Measurements from ENCODE around the gene GALNTL6. TPM values are rescaled to one million over a fixed set of nuclear protein-coding genes. Genes with fewer than 3 reads are reported as not detected.

Gene GALNTL6
- polyA plus RNA-seq, 1 donor from 2014 or later: 14.9 TPM

DNA sequence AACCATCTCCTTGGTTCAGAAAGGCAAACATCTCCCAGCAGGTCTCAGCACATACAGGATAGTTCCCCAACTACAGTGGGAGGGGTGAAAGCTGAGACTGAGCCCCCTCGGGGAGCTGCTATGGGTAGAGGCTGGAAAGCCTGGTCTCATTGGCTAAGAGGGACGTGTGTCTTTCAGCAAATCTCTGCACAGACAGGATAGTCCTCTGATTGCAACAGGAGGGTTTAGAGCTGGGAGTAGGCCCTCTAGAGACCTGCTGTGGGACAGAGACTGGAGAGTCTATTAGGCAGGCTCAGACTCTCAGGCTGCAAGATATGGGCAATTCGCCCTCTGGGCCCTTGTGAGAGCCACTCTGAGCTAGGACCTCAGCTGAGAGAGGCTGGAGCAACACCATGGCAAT is 1083.8 kb downstream of the GALNTL6 start:
- no peaks in the 10 kb centered on the region for H3K79me2 ChIP-seq (replicated peaks; ENCODE audit: insufficient read depth, low read length)
- H3K9ac ChIP-seq (ENCODE audit: low read length): no peak overlapping the region
- no peak overlapping the region for H3K4me2 ChIP-seq (ENCODE audit: low read length)
- H2AFZ ChIP-seq (ENCODE audit: low read depth, low read length): no peak overlapping the region
- H3K27ac ChIP-seq (ENCODE audit: low read length): no peak overlapping the region
- no peak for TF ChIP-seq POLR2AphosphoS5 (IDR thresholded peaks at IDR 0.05)
- no peak for TF ChIP-seq EP300 (conservative IDR thresholded peaks at IDR 0.05; ENCODE audit: poor library complexity, severe bottlenecking)
- TF ChIP-seq, protein P1, sequence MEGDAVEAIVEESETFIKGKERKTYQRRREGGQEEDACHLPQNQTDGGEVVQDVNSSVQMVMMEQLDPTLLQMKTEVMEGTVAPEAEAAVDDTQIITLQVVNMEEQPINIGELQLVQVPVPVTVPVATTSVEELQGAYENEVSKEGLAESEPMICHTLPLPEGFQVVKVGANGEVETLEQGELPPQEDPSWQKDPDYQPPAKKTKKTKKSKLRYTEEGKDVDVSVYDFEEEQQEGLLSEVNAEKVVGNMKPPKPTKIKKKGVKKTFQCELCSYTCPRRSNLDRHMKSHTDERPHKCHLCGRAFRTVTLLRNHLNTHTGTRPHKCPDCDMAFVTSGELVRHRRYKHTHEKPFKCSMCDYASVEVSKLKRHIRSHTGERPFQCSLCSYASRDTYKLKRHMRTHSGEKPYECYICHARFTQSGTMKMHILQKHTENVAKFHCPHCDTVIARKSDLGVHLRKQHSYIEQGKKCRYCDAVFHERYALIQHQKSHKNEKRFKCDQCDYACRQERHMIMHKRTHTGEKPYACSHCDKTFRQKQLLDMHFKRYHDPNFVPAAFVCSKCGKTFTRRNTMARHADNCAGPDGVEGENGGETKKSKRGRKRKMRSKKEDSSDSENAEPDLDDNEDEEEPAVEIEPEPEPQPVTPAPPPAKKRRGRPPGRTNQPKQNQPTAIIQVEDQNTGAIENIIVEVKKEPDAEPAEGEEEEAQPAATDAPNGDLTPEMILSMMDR (IDR thresholded peaks at IDR 0.05; ENCODE audit: poor library complexity, severe bottlenecking): no peak
- TF ChIP-seq, protein P2, sequence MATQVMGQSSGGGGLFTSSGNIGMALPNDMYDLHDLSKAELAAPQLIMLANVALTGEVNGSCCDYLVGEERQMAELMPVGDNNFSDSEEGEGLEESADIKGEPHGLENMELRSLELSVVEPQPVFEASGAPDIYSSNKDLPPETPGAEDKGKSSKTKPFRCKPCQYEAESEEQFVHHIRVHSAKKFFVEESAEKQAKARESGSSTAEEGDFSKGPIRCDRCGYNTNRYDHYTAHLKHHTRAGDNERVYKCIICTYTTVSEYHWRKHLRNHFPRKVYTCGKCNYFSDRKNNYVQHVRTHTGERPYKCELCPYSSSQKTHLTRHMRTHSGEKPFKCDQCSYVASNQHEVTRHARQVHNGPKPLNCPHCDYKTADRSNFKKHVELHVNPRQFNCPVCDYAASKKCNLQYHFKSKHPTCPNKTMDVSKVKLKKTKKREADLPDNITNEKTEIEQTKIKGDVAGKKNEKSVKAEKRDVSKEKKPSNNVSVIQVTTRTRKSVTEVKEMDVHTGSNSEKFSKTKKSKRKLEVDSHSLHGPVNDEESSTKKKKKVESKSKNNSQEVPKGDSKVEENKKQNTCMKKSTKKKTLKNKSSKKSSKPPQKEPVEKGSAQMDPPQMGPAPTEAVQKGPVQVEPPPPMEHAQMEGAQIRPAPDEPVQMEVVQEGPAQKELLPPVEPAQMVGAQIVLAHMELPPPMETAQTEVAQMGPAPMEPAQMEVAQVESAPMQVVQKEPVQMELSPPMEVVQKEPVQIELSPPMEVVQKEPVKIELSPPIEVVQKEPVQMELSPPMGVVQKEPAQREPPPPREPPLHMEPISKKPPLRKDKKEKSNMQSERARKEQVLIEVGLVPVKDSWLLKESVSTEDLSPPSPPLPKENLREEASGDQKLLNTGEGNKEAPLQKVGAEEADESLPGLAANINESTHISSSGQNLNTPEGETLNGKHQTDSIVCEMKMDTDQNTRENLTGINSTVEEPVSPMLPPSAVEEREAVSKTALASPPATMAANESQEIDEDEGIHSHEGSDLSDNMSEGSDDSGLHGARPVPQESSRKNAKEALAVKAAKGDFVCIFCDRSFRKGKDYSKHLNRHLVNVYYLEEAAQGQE (IDR thresholded peaks at IDR 0.05; ENCODE audit: borderline replicate concordance): no peak
- no peak for TF ChIP-seq RAD21 (conservative IDR thresholded peaks at IDR 0.05)
- no peak for TF ChIP-seq SMC3 (conservative IDR thresholded peaks at IDR 0.05; ENCODE audit: poor library complexity)
- no peak for TF ChIP-seq EZH2 (IDR thresholded peaks at IDR 0.05; ENCODE audit: borderline replicate concordance, insufficient read depth, low read length, poor library complexity, severe bottlenecking)
- TF ChIP-seq MXI1 (conservative IDR thresholded peaks at IDR 0.05; ENCODE audit: poor library complexity, severe bottlenecking): no peak
- no peak for TF ChIP-seq TAF1 (IDR thresholded peaks at IDR 0.05; ENCODE audit: low read depth)
- H3F3A ChIP-seq (ENCODE audit: insufficient read depth, low read length, poor library complexity, severe bottlenecking): no peaks in the 10 kb centered on the region
- H4K20me1 ChIP-seq (ENCODE audit: insufficient read depth): no peaks in the 10 kb centered on the region
- no peaks in the 10 kb centered on the region for H3K27me3 ChIP-seq (ENCODE audit: insufficient read depth, low read depth, low read length)
- no peaks in the 10 kb centered on the region for H3K36me3 ChIP-seq (ENCODE audit: insufficient read depth, low read length)
- H3K9me3 ChIP-seq (ENCODE audit: low read length): no peaks in the 10 kb centered on the region
- no peaks in the 10 kb centered on the region for H3K9me2 ChIP-seq (ENCODE audit: insufficient read depth, low read length)
- no peak overlapping the region for H3K4me3 ChIP-seq (ENCODE audit: low read length)

DNA sequence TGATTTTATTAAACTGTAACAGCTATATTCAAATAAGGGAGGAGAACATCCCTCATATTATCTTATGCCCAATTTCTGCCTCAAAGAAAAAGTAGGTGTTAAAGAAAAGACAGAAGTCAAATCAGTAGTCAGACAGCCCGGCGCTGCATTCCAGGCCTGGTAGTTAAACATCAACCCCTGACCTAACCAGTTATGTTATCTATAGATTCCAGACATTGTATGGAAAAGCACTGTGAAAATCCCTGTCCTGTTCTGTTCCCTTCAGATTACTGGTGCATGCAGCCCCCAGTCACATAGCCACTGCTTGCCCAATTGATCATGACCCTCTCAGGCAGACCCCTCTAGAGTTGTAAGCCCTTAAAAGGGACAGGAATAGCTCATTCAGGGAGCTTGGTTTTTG is 1085.5 kb downstream of the GALNTL6 start:
- TF ChIP-seq, protein P1 (IDR thresholded peaks at IDR 0.05; ENCODE audit: poor library complexity, severe bottlenecking): no peak
- TF ChIP-seq TAF1 (IDR thresholded peaks at IDR 0.05; ENCODE audit: low read depth) (no peak), RAD21 (conservative IDR thresholded peaks at IDR 0.05) (no peak), POLR2AphosphoS5 (IDR thresholded peaks at IDR 0.05) (no peak), EZH2 (IDR thresholded peaks at IDR 0.05; ENCODE audit: borderline replicate concordance, insufficient read depth, low read length, poor library complexity, severe bottlenecking) (no peak)
- no peaks in the 10 kb centered on the region for H3K36me3 ChIP-seq (ENCODE audit: insufficient read depth, low read length)
- H3K9me2 ChIP-seq (ENCODE audit: insufficient read depth, low read length): no peaks in the 10 kb centered on the region
- no peak overlapping the region for H2AFZ ChIP-seq (ENCODE audit: low read depth, low read length)
- no peaks in the 10 kb centered on the region for H3K27me3 ChIP-seq (ENCODE audit: insufficient read depth, low read depth, low read length)
- no peak overlapping the region for H3K9ac ChIP-seq (ENCODE audit: low read length)
- no peaks in the 10 kb centered on the region for H3K79me2 ChIP-seq (replicated peaks; ENCODE audit: insufficient read depth, low read length)
- no peaks in the 10 kb centered on the region for H3K9me3 ChIP-seq (ENCODE audit: low read length)
- no peak overlapping the region for H3K4me2 ChIP-seq (ENCODE audit: low read length)
- H4K20me1 ChIP-seq (ENCODE audit: insufficient read depth): no peaks in the 10 kb centered on the region
- H3F3A ChIP-seq (ENCODE audit: insufficient read depth, low read length, poor library complexity, severe bottlenecking): no peaks in the 10 kb centered on the region
- H3K27ac ChIP-seq (ENCODE audit: low read length): no peak overlapping the region
- H3K4me3 ChIP-seq (ENCODE audit: low read length): no peak overlapping the region
